K562 (cell line): ENCODE results near the gene LYRM1. TPM values are rescaled to one million over a fixed set of nuclear protein-coding genes. Genes with fewer than 3 reads are reported as not detected.

Experiments
- FIP1L1 ChIP-seq: fragments of 200-400 bp; formaldehyde crosslinking; IDR thresholded peaks from 2 replicates; pipeline ENCODE4 v1.6.1; 2018; ENCODE audit warnings: mild to moderate bottlenecking, low read depth, low read length; ENCODE audit not compliant: poor library complexity, severe bottlenecking
- FUS ChIP-seq: fragments of 200-400 bp; formaldehyde crosslinking; optimal IDR thresholded peaks from 2 replicates; pipeline ENCODE3; 2017; ENCODE audit warnings: low read depth, low read length
- HMGXB4 ChIP-seq: sonication (generic); formaldehyde crosslinking; IDR thresholded peaks from 2 replicates; pipeline ENCODE4 v1.8.1; 2023; ENCODE audit warnings: mild to moderate bottlenecking, missing genetic modification reagents
- NKRF ChIP-seq: fragments of 450-650 bp; IDR thresholded peaks from 2 replicates; pipeline ENCODE4 v1.6.1; 2016; ENCODE audit warnings: borderline replicate concordance
- NONO ChIP-seq, 2 experiments: fragments of 200-400 bp in 1 of 2; fragments of 450-650 bp in 1 of 2; formaldehyde crosslinking in 1 of 2; IDR thresholded peaks; 2 replicates each; pipeline ENCODE4 v1.6.1; 2017; ENCODE audit warnings: low read depth in 2 of 2, mild to moderate bottlenecking in 2 of 2, moderate library complexity in 2 of 2, low read length in 1 of 2
- NRF1 ChIP-seq, 2 experiments: fragments of 450-650 bp; IDR thresholded peaks in 1 of 2; conservative IDR thresholded peaks in 1 of 2; 2 replicates each; pipeline ENCODE4 v1.6.1; 2014; ENCODE audit warnings: mild to moderate bottlenecking in 2 of 2
- RBM17 ChIP-seq: fragments of 200-400 bp; formaldehyde crosslinking; IDR thresholded peaks from 2 replicates; pipeline ENCODE4 v1.6.1; 2017; ENCODE audit warnings: low read depth, mild to moderate bottlenecking, low read length, borderline replicate concordance
- RBM39 ChIP-seq: fragments of 200-400 bp; formaldehyde crosslinking; optimal IDR thresholded peaks from 2 replicates; pipeline ENCODE3; 2018; ENCODE audit warnings: low read depth, low read length
- SRF ChIP-seq, 2 experiments: fragments of 250-450, 450-650 bp in 1 of 2; sonication (Bioruptor Pico) in 1 of 2; sonication (generic) in 1 of 2; formaldehyde crosslinking; IDR thresholded peaks; 2 replicates each; pipeline versions ENCODE4 v1.5.0 to v1.5.1; 2020 to 2022; ENCODE audit warnings: mild to moderate bottlenecking in 1 of 2, missing genetic modification reagents in 1 of 2
- ZBED1 ChIP-seq: IDR thresholded peaks from 2 replicates; pipeline ENCODE4 v1.6.1; 2014
- ZBTB17 ChIP-seq: fragments of 450-650 bp; formaldehyde crosslinking; IDR thresholded peaks from 2 replicates; pipeline ENCODE4 v1.4.0; 2020; ENCODE audit warnings: mild to moderate bottlenecking
- ZMIZ1 ChIP-seq, 2 experiments: fragments of 150-350 bp in 1 of 2; IDR thresholded peaks; 2 replicates each; pipeline ENCODE4 v1.6.1; 2012 to 2016; ENCODE audit warnings: low read depth in 2 of 2, low read length in 2 of 2, mild to moderate bottlenecking in 1 of 2, moderate library complexity in 1 of 2
- ZNF449 ChIP-seq: fragments of 250-450 bp; sonication (Bioruptor Pico); IDR thresholded peaks from 2 replicates; pipeline ENCODE4 v1.8.0; 2022; ENCODE audit warnings: moderate library complexity, mild to moderate bottlenecking, inconsistent platforms
- ZNF696 ChIP-seq: fragments of 250-450 bp; sonication (Bioruptor Pico); conservative IDR thresholded peaks from 2 replicates; pipeline ENCODE4 v1.4.0; 2020; ENCODE audit warnings: mild to moderate bottlenecking, moderate library complexity
- ZNF79 ChIP-seq: fragments of 250-450 bp; sonication (Bioruptor Pico); IDR thresholded peaks from 2 replicates; pipeline ENCODE4 v1.4.0; 2020; ENCODE audit warnings: low read depth, mild to moderate bottlenecking, moderate library complexity
- polyA plus RNA-seq, 8 experiments: library from polyadenylated mRNA; depleted of rRNA in 4 of 8; stranded (reverse) in 5 of 8; unstranded in 3 of 8; fragments of >200 nt; fragmentation: Nextera tagmentation in 2 of 8; fragmentation: Illumina TruSeq in 1 of 8; extraction: Ambion mirVana in 2 of 8; extraction: Trizol in 1 of 8; gene quantifications; 2 replicates each; pipeline versions ENCODE4 v1.2.1 to v1.2.3, GENCODE V29; 2011 to 2014; ENCODE audit warnings: inconsistent platforms in 1 of 8, missing spikeins in 1 of 8
- total RNA-seq, 7 experiments: library from RNA; depleted of rRNA in 6 of 7; stranded (reverse); fragments of >200 nt in 6 of 7; fragmentation: Illumina TruSeq in 2 of 7; extraction: Trizol in 2 of 7; gene quantifications; 2 replicates each; pipeline versions ENCODE4 v1.2.1 to v1.2.3, GENCODE V29; 2011 to 2021; ENCODE audit warnings: low replicate concordance in 1 of 7
- TF ChIP-seq, protein P1 (sequence below): IDR thresholded peaks from 2 replicates; pipeline ENCODE4 v1.6.1; 2011; ENCODE audit not compliant: insufficient read length; ENCODE audit errors: extremely low read depth

Gene LYRM1
- total and polyA plus RNA-seq, 9 of the 15 experiments (the other 6 are each of a cell fraction or from before 2014, with no cell fraction given): 17.5 to 44.1 (median 32.7) TPM

DNA sequence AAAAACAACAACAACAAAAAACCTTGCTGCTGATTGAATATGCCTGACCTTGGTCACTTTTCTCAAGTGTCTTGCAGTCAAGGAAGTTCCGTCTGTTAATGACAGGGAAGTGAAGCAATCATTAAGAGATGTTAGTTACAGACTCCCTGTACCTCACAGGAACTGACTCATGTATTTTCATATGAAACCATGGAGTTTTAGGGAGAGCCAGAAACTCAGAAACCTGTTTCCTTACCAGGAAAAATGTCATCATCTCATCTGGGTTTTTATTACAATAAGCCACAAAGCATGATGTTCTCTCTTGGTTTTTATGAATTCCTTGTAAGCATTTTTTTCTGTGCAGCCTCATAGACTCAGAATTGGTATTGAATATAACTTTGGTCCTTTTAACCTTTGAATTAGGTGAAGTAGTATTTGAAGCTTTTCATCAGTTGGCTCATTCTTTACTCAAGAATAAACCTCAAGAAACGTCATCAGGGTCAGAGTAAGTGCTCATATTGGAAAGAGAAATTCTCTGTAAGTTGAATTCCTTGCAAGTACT, 10.3 kb downstream of the LYRM1 start (continued):
- no peak for TF ChIP-seq ZNF449 (CRISPR knock-in tag)
- TF ChIP-seq, protein P1, sequence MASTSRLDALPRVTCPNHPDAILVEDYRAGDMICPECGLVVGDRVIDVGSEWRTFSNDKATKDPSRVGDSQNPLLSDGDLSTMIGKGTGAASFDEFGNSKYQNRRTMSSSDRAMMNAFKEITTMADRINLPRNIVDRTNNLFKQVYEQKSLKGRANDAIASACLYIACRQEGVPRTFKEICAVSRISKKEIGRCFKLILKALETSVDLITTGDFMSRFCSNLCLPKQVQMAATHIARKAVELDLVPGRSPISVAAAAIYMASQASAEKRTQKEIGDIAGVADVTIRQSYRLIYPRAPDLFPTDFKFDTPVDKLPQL: no peak
- no peak for TF ChIP-seq ZNF696 (CRISPR knock-in tag)
- TF ChIP-seq ZBED1: no peak
- TF ChIP-seq NRF1 (conservative IDR thresholded peaks at IDR 0.05 in 1 of 2, IDR thresholded peaks at IDR 0.05 in 1 of 2): no peak
- no peak for TF ChIP-seq NKRF
- no peak for TF ChIP-seq FIP1L1
- no peak for TF ChIP-seq ZBTB17 (CRISPR knock-in tag)
- no peak for TF ChIP-seq FUS
- no peak for TF ChIP-seq HMGXB4 (CRISPR knock-in tag)
- TF ChIP-seq ZNF79 (CRISPR knock-in tag): no peak
- TF ChIP-seq RBM39: no peak
- TF ChIP-seq SRF (CRISPR knock-in tag; IDR thresholded peaks at IDR 0.05): no peak
- TF ChIP-seq NONO (IDR thresholded peaks at IDR 0.05; ENCODE audit: low read depth in 2 of 2, low read length in 1 of 2): no peak
- no peak for TF ChIP-seq RBM17
- no peak for TF ChIP-seq ZMIZ1 (IDR thresholded peaks at IDR 0.05; ENCODE audit: low read depth in 2 of 2, low read length in 2 of 2)
